Activated naive CD4-positive, alpha-beta T cell treated with anti-CD3 and anti-CD28 coated beads, Interleukin-2, amount 50 U/mL, for 72 hours (primary cell): ENCODE data around the gene MYO16. TPM values are rescaled to one million over a fixed set of nuclear protein-coding genes. Genes with fewer than 3 reads are reported as not detected.
"Not testable (repeated sequence)": the region's sequence is repeated elsewhere in the genome, so short reads cannot be mapped to it uniquely, and the experiment has no call there.

Experiments used
- ATAC-seq, 2 donors: fragments of 150-1000 bp; cut with Tn5 transposase; 2 replicates each; pipeline ENCODE4 v1.10.0; 2021; ENCODE audit warnings: mild to moderate bottlenecking in 2 of 2, moderate library complexity in 2 of 2
- DNase-seq, 2 donors: peaks; one replicate each; pipeline ENCODE4 v3.0.0; 2021 to 2022; ENCODE audit warnings: low spot score in 2 of 2
- H3K27ac Mint-ChIP-seq, 2 donors: one replicate each; pipeline ENCODE4 v1.8.0; 2022; ENCODE audit warnings: mild to moderate bottlenecking in 2 of 2, mixed read lengths in 2 of 2
- H3K36me3 Mint-ChIP-seq, 2 donors: one replicate each; pipeline ENCODE4 v1.8.0; 2022; ENCODE audit warnings: mixed read lengths in 2 of 2
- H3K9me3 Mint-ChIP-seq, 2 donors: one replicate each; pipeline ENCODE4 v1.8.0; 2022; ENCODE audit warnings: mixed read lengths in 2 of 2
- total RNA-seq, 2 donors: library from RNA; stranded (reverse); gene quantifications; one replicate each; pipeline ENCODE4 v1.2.3, GENCODE V29; 2022

MYO16 gene
- total RNA-seq, 2 donors from 2014 or later, result not detected

DNA sequence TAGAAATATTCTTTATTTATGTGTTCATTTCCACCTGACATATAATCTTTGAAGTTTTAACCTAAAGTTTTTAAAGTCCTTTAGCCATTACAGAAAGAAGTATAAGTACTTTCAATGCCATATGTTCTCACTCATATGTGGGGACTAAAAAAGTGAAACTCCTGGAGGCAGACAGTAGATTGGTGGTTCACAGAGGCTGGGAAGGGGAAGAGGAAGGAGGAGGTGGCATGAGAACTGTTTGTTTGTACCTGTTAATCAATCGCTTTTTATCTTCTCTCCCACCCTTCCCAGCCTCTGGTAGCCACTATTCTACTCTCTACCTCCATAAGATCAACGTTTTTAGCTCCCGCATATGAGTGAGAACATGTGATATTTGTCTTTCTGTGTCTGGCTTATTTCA, 131.1 kb downstream of the MYO16 start:
- no peak overlapping the region for H3K27ac Mint-ChIP-seq
- ATAC-seq, result no peak
- no peak for DNase-seq
- no peaks in the 10 kb centered on the region for H3K36me3 Mint-ChIP-seq
- H3K9me3 Mint-ChIP-seq, result no peaks in the 10 kb centered on the region

DNA sequence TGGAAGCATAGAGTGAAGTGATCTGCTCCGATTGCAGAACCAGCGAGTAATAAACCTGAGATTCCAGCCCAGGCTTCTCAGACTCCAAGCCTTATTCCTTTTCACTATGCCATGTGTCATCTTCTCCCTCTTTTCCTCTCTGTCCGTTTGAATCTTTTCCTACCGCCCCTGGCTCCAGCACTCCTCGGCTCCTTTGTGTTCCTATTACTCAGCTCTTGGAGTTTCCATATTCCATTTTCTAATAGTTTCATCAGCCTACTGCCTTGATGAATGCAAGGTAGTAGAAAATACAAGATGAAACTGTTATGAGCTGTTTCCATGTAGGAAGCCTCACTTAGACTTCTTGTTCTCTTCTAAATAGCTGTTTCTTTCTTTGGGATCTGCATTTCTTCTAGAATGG, 138.6 kb downstream of the MYO16 start:
- Mint-ChIP-seq H3K36me3 (no peaks in the 10 kb centered on the region), H3K9me3 (no peaks in the 10 kb centered on the region), H3K27ac (no peak overlapping the region)
- ATAC-seq, result no peak
- no peak for DNase-seq

DNA sequence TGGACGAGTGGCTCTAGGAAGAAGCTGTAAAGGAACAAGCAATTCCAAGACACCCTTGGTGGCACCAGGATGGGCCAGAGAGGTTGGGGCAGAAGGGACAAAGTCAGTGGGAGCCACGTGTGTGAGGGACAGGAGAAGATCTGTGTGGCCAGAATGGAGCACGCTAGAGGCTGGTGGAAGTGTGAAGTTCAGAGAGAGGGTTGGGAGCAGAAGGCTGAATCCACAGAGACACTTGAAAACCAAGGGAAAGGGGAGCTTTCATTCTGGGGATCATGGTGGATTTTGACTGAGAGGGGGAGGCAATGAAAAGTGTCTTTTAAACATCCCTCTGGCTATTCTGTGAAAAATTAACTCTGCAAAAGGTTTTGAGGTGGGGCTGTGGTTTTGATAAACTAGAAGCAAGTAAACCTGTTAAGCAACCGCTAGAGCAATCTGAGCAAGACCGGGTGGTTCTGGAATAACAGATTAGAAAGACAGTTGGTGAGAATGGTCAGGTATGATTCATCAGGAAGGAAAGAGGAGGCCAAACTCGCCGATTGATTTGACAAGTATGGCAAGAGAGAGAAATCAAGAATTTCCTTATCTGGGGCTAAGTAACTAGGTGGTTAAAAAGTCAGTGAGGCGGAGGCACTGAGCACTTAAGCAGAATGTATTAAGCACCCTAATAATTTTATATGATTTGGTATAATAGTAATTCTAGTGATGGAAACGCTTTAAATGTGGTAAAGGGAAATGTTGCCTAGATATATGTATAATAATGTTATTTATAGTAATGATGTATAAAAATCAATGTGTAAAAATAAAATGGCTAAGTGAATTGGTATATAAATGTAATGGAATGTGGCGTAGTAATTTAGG, 140.0 kb downstream of the MYO16 start:
- H3K27ac Mint-ChIP-seq, result no peak overlapping the region
- DNase-seq, result no peak

DNA sequence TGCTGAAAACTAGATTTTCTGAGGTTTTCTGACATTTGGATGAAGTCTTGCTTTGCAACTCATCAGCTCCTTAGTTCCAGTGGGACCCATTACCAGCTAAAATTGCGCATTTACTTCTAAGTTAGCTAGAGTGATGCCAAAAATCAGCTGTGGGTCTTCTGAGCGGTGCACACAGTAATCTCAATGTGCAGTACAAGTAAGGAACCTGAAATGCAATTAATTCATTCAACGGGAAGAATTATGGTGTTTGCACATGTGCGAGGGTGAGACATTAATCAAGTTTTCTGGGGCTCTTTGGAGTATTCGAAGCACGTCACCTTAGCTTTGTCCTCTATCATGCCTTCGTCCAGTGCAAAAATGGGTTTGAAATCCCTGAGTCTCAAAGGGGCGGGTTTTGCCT, 146.2 kb downstream of the MYO16 start:
- ATAC-seq (no peak), DNase-seq (no peak)
- Mint-ChIP-seq H3K9me3 (no peaks in the 10 kb centered on the region), H3K36me3 (no peaks in the 10 kb centered on the region), H3K27ac (no peak overlapping the region)

More for the DNA sequence above, 140.0 kb downstream of the MYO16 start:
- ATAC-seq, result no peak
- H3K9me3 Mint-ChIP-seq, result no peaks in the 10 kb centered on the region
- H3K36me3 Mint-ChIP-seq, result no peaks in the 10 kb centered on the region

DNA sequence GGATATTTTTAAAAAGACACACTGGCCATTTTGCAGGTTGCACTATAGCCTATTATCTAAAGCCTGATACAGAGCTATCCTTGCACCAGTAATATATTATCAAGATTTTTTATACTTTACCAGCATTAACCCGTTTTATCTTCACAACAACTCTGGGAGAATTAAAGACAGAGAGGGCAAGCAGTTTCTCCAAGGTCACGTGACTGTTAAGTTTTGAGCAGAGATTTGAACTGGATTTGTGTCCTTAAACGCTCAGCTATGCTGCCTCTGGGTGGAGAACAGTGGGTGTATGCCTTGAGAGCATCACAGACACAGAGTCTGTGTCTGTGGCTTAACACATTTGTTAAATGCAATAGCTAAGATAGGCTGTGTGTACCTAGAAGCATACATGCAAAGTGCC, 147.2 kb downstream of the MYO16 start:
- no peaks in the 10 kb centered on the region for H3K9me3 Mint-ChIP-seq

DNA sequence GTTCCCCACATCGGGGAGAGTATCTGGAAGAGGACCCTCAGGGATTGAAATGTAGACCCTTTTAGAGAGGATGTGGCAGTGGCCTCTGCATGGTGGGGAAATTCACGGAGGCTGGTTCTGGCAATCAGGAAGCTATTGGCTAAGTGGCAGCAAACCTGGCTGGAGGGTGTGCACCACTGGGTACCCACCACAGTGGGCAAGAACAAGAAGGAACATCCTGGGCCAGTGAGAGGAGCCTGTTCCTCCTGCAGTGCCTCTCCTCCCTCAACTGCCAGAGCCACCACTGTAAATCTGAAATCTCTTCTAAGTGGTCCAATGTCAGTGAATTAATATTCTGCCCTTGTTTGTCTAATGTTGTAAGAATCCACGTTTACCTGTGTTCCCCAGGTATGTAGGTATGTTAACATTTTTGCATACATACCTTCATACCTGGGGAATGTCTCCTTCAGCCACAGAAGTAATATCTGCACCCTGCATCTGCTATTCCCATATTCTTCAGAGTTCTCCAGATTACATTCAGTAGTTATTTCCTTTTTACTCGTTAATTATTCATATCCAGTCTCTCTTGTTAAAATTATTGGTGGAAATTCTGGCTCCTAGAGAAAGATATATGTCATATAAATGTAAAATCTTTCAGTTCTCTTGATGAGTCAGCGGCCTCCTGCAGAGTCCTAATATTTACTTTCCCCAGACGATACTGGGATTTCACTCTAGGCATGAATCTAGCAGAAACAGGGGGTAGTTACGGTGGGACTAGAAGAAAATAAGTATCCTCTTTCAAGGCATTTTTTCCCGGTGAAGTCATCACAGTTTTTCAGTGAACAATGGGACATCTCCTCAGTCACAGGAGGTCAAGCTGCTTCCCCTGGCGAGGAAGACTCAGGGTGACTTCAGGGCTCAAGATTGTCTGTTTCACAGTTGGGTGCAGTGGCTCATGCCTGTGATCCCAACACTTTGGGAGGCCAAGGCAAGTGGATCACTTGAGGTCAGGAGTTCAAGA, 148.3 kb downstream of the MYO16 start:
- H3K27ac Mint-ChIP-seq, result no peak overlapping the region
- H3K9me3 Mint-ChIP-seq, result no peaks in the 10 kb centered on the region
- no peak for ATAC-seq
- no peak for DNase-seq
- H3K36me3 Mint-ChIP-seq, result no peaks in the 10 kb centered on the region

More for the DNA sequence above, 147.2 kb downstream of the MYO16 start:
- ATAC-seq (no peak), DNase-seq (no peak)
- no peak overlapping the region for H3K27ac Mint-ChIP-seq
- no peaks in the 10 kb centered on the region for H3K36me3 Mint-ChIP-seq

DNA sequence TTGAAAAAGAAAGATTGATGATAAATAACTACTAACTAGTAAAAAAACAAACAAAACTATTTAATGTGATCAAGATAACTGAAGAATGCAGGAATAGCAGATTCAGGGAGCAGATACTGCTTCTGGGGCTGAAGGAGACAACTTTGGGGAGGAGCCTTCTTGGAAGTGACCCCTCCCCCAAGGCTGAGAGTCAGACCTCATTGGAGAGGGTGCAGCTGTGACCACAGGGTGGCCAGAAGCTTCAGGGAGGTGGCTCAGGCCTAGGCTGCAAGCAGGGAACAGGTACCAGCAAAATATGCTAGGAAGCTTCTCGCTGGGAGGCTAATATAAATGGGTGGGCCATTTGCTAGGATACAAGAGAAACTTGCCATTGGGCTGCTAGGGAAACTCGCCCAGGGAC, 149.9 kb downstream of the MYO16 start:
- no peak for ATAC-seq
- no peaks in the 10 kb centered on the region for H3K36me3 Mint-ChIP-seq
- no peaks in the 10 kb centered on the region for H3K9me3 Mint-ChIP-seq
- no peak for DNase-seq
- H3K27ac Mint-ChIP-seq, result no peak overlapping the region

DNA sequence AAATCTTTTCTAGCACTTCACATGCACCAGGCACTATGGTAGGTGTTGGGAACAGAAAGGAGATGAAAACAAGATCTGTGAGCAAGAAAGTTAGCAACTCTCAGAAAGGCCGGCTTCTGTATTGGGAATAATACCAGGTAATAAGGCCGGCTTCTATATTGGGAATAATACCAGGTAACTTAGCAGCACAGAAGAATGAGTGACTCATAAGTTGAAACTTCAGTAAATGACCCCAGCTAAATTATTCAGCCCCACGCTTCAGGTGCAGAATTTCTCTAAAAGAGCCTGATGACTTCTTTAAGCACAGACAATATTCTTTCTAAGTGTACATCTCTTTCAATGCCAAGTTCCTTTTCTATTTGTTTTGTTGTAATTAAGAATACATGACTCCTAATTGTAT, 151.3 kb downstream of the MYO16 start:
- Mint-ChIP-seq H3K36me3 (no peaks in the 10 kb centered on the region), H3K27ac (no peak overlapping the region), H3K9me3 (no peaks in the 10 kb centered on the region)
- ATAC-seq (no peak), DNase-seq (no peak)

DNA sequence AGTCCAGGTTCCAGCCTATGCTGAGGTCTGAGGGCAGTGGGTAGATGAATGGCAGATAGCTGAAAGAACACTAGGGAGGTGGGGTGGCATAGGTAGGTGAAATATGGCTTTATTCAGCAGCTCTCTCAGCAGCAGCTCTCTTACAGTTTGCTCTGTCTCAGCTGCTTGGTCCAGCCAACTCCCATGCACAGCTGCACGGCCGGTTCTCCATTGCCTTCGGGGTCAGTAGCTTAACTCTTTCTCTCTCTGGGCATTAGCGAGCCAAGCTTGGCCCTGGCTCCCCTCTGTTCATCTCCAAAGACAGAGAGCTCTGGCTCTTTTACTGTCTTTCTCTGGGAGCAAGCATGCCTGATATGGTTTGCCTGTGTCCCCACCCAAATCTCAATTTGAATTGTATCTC, 151.9 kb downstream of the MYO16 start:
- Mint-ChIP-seq H3K36me3 (no peaks in the 10 kb centered on the region), H3K9me3 (no peaks in the 10 kb centered on the region), H3K27ac (no peak overlapping the region)
- ATAC-seq (no peak), DNase-seq (no peak)

DNA sequence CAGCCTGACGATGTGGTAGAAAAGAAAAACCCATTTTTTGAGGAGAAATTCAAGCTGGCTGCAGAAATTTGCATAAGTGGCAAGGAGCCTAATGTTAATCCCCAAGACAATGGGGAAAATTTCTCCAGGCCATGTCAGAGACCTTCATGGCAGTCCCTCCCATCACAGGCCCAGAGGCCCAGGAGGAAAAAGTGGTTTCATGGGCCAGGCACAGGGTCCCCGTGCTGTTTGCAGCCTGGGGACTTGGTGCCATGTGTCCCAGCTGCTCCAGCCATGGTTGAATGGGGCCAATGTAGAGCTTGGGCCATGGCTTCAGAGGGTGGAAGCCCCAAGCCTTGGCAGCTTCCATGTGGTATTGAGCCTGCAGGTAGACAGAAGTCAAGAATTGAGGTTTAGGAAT, 153.1 kb downstream of the MYO16 start:
- H3K27ac Mint-ChIP-seq, H3K9me3 Mint-ChIP-seq: not testable (repeated sequence)

DNA sequence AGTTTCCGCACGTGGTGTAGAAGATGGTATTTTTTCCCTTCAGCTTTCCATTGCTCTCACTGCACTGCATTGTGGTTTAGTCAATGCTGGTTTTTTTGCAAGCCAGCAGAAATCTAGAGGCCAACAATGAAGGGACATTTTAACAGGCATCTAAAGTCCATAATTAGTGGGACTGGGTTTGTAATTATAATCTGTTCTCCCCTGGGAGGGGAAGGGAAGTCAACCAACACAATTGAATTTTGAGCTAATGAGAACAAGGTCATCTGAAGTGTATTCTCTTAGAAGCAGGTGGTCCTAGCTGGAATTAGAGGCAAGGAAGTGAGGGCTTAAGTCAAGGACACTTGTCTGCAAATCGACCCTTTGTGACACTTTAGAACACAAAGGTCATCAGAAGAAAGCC, 156.4 kb downstream of the MYO16 start:
- DNase-seq (no peak), ATAC-seq (no peak)
- Mint-ChIP-seq H3K27ac (no peak overlapping the region), H3K9me3 (peaks cover 0 to 4% of the 10 kb centered on the region in 2 donors), H3K36me3 (no peaks in the 10 kb centered on the region)

More for the DNA sequence above, 153.1 kb downstream of the MYO16 start:
- not testable (repeated sequence) for ATAC-seq, H3K36me3 Mint-ChIP-seq, DNase-seq

DNA sequence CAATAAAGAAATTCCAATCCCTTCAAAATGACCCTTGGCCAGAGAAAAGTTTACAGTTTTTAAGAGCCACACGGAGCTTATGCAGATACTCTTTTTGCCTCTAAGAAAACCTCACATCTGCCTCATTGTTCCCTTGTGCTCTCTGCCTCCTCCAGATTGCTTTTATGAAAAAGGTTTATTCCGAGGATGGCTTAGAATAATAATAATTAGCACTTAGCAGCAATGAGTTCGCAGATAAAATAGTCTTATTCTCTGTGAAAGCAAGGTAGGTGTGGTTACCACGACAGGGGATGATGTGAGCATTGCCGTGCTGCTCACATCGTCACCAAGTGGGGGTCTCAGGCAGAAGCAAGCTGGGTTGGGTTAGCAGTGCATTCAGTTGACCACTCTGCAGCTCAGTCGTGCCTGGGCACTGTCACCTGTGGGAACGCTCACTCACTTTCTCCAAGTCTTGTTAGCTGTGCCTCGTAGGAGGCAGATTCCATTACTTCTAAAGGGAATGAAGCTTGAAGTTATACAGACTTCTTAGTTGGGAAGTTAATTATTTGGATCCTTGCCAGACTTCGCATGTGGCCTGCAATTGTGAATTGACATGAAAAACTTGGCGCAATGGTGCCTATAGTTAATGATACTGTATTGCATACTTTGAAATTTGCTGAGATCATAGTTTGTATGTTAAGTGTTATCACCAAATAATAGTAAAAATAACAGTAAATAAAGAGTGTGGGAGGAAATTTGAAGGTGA, 157.2 kb downstream of the MYO16 start:
- ATAC-seq, result no peak
- Mint-ChIP-seq H3K27ac (no peak overlapping the region), H3K9me3 (peaks cover 0 to 4% of the 10 kb centered on the region in 2 donors), H3K36me3 (no peaks in the 10 kb centered on the region)
- DNase-seq, result no peak

DNA sequence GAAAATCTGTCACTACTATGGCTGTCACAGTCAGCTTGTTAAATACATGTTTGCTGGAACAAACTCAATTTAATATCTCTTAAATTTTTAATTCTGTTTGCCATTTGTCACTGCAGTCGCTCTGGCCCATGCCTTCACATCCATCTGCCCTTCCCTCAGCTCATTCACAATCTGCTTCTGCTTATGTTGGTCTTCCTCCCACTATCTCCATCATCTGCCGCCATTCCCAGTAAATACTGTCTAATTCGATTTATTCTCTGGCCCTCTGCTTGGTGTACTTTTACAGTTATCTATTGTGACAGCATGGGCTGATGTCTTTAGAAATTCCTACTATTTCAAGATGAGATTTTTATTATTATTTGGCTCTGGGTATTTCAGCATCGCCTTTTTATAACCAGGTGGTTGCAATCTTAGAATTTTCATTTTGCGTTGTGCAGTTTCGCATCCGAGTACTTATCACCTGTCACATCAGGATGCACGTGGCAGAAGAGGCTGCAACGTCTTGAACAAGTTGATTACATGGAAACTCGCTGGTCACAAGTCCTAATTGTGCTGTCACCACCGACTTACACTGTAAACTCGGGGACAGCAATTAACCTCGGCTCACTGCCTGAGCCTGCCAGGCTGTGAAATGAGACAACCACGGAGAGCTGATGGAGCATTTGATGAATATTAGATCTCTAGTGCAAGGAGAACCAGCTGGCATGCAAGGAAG, 158.4 kb downstream of the MYO16 start:
- Mint-ChIP-seq H3K36me3 (no peaks in the 10 kb centered on the region), H3K9me3 (peaks cover 0 to 4% of the 10 kb centered on the region in 2 donors), H3K27ac (no peak overlapping the region)
- DNase-seq, result no peak
- ATAC-seq, result no peak

DNA sequence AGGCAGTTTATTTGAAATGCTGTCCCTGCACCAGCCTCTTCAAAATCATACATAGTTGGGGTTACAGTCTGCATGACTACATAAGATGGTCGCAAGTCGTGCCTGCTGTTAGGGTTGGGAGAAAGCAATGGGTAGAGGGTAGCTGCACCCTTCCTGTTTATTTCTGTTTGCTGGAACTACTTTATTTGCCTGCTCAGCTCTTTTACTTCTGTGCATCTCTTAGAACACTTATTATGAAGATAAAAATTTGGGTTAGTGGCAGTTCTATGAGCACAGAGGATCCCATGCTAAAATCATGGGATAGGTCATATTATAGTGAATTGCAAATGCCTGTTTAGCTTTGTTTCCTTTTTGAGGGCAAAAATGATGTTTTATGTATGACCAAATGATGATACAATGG, 160.1 kb downstream of the MYO16 start:
- ATAC-seq (no peak), DNase-seq (no peak)
- H3K27ac Mint-ChIP-seq, result no peak overlapping the region
- H3K9me3 Mint-ChIP-seq, result peaks cover 0 to 4% of the 10 kb centered on the region in 2 donors
- no peaks in the 10 kb centered on the region for H3K36me3 Mint-ChIP-seq

DNA sequence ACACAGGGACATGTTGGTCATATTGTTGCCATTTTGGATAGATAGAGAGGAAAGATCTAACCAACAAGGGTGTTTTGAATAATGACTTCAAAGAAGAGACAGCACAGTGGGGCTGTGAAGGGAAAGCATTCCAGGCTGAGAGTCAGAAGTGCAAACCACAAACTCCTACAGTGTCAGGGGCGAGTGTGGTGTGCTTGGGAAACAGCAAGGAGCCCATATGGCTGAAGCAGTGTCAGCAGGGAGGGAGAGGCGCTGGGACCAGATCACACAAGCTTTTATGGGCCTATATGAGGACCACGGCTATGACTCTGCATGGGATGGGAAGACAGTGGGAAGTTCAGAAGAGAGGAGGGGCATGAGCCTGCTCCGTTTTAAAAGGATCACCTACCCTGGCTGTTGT, 166.4 kb downstream of the MYO16 start:
- Mint-ChIP-seq H3K36me3 (no peaks in the 10 kb centered on the region), H3K9me3 (peaks cover 0 to 4% of the 10 kb centered on the region in 2 donors), H3K27ac (no peak overlapping the region)
- DNase-seq, result no peak
- ATAC-seq, result no peak

DNA sequence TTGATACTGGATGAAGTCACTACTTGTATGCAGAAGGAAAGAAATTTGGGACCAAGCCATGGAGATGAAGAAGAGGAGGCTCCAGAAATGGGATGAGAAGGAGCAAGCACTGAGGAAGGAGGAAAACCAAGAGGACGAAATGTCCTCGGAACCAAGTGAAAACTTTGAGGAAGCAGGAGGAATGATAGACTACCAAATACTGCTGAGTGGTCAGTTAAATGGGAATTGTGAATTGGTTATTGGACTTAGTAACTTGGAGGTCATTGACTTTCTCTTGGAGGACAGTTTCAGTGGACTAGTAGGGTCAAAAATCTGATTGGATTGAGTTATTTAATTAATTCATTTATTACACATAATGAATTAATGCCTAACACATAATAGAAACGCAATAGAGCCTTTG, 167.9 kb downstream of the MYO16 start:
- H3K36me3 Mint-ChIP-seq, result no peaks in the 10 kb centered on the region
- H3K27ac Mint-ChIP-seq, result no peak overlapping the region

More for the DNA sequence above, 167.9 kb downstream of the MYO16 start:
- ATAC-seq (no peak), DNase-seq (no peak)
- peaks cover 0 to 7% of the 10 kb centered on the region in 2 donors for H3K9me3 Mint-ChIP-seq
